ENCODE results near the gene PPP1R9B. TPM values are rescaled to one million over a fixed set of nuclear protein-coding genes. Genes with fewer than 3 reads are reported as not detected.

Gene PPP1R9B
- total RNA-seq, 4 donors from 2014 or later = 16.6 to 38.0 (median 25.6) TPM

- ATAC-seq (ENCODE audit: low FRiP score) (no peak), DNase-seq (ENCODE audit: low spot score) (no peak)
- TF ChIP-seq, protein P1, sequence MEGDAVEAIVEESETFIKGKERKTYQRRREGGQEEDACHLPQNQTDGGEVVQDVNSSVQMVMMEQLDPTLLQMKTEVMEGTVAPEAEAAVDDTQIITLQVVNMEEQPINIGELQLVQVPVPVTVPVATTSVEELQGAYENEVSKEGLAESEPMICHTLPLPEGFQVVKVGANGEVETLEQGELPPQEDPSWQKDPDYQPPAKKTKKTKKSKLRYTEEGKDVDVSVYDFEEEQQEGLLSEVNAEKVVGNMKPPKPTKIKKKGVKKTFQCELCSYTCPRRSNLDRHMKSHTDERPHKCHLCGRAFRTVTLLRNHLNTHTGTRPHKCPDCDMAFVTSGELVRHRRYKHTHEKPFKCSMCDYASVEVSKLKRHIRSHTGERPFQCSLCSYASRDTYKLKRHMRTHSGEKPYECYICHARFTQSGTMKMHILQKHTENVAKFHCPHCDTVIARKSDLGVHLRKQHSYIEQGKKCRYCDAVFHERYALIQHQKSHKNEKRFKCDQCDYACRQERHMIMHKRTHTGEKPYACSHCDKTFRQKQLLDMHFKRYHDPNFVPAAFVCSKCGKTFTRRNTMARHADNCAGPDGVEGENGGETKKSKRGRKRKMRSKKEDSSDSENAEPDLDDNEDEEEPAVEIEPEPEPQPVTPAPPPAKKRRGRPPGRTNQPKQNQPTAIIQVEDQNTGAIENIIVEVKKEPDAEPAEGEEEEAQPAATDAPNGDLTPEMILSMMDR (IDR thresholded peaks at IDR 0.05) = no peak
Measured at GRCh38 chr17:50113624-50114320, 36.7 kb downstream of the PPP1R9B start.

DNA sequence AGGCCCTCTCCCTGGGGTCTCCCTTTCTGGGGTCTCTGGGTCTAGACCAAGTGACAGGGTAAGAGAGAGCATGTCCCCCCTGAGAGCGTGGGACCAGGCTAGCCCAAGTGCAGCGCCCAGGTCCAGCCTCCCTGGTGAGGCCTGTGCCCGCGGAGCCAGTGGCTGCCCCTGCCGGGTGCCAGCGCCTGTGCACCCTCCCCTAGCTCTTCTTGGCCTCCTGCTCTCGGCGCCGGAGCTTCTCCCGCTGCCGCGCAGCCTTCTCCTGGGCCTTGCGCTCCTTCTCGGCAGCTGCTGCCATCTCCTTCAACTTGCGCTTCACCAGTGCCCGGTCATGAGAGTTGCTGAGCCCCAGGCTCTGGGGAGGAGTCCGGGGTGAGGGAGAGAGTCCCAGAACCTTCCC, 37.8 kb downstream of the PPP1R9B start:
- TF ChIP-seq, protein P1 (IDR thresholded peaks at IDR 0.05) = no peak
- no peak for ATAC-seq (ENCODE audit: low FRiP score)
- no peak for DNase-seq (ENCODE audit: low spot score)

DNA sequence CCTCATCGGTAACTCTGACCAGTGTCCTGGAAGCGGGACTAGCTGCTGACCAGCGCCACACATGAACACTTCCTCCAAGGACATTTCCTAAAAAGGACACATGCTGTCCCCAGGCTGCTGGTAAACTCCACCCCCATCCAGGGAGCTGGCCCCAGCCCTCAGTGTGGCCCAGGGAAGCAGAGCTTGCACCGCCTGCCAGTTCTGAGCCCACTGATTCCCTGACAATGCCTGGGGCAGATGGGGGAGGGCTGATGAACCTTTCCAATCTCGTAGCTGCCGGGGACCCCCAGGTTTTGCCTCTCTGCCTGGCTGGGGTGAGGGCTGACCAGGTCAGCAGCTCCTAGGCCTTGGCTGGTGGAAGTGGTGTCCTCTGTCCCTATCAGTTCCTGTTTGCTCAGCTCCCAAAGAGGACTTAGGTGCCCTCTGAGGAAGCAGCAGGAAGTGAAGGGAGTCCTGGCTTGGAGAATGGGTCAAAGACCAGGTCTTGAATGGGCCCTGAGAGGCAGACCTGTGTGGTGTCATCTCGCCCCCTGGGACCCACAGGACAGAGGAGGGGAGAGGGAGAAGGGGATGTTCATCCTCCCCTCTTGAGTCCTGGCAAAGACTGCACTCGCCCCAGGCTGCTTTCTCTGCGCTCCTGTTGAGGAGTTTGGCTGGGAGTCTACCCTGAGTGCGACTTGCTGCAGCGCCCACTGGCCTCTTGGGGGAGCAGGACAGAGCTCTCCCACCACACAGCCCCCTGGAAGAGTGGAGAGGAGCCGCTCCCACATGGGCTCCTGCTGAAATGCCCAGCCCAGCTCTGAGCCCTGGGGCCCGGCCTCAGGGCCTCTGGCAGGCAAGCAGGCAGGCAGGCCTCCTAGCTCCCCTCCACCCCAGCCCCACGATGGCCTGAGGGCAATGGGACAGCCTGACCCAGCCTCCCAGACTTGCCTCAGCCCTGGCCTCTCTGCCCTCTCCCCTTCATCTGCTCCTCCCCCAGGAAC, 38.5 kb downstream of the PPP1R9B start:
- TF ChIP-seq, protein P1 (IDR thresholded peaks at IDR 0.05) = no peak
- ATAC-seq (ENCODE audit: low FRiP score) (no peak), DNase-seq (ENCODE audit: low spot score) (no peak)

- DNase-seq (ENCODE audit: low spot score) (no peak), ATAC-seq (ENCODE audit: low FRiP score) (no peak)
- TF ChIP-seq, protein P1 (IDR thresholded peaks at IDR 0.05) = no peak
Measured at GRCh38 chr17:50110591-50111349, 39.7 kb downstream of the PPP1R9B start.

DNA sequence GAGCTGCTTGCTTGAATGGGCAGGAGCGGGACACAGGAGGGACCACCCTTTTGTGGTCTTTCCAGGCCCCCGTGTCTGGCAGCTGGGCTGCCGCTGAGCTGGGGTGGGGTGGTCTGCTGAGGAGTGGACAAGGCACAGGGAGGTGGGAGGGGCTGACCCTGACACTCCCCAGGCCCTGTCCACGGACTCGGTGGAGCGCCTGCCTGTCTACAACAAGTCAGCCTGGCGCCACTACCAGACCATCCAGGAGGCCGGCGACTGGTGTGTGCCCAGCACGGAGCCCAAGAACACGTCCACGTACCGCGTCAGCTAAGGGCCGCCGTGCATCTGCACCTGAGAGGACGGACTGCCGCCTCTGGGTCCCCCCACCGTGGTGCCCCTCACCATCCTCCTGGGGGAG, 40.7 kb downstream of the PPP1R9B start:
- no peak for DNase-seq (ENCODE audit: low spot score)
- ATAC-seq (ENCODE audit: low FRiP score) = no peak
- TF ChIP-seq, protein P1 (IDR thresholded peaks at IDR 0.05) = no peak

DNA sequence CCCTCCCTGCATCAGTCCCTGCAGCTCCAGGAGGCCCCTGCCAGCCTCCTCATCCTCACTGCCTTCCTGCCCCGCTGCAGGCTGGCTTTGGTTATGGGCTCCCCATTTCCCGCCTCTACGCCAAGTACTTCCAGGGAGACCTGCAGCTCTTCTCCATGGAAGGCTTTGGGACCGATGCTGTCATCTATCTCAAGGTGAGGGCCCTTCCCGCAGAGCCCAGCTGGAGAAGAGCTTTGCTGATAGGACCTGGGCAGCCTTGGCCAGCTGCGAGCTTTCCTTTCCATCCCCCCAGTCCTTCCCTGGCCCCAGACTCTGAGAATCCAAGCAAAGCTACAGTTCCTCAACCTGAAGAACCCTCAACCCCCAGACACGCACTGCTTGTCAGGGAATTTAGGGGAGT, 41.3 kb downstream of the PPP1R9B start:
- TF ChIP-seq, protein P1 (IDR thresholded peaks at IDR 0.05) = no peak
- ATAC-seq (ENCODE audit: low FRiP score) (no peak), DNase-seq (ENCODE audit: low spot score) (no peak)
